Adipocyte (in vitro differentiated cells): ENCODE data around the gene BTBD6.

Source experiments
- DNase-seq: peaks from one replicate; pipeline ENCODE4 v3.0.0-alpha.2; 2015; ENCODE audit warnings: low read depth
- H3K27me3 ChIP-seq: replicated peaks from 2 replicates; pipeline ENCODE4 v1.7.0; 2013; ENCODE audit warnings: mild to moderate bottlenecking, low read length, moderate library complexity; ENCODE audit not compliant: control insufficient read depth, insufficient read depth
- H3K36me3 ChIP-seq: 2 replicates; pipeline ENCODE4 v1.7.0; 2013; ENCODE audit warnings: low read length, mild to moderate bottlenecking, moderate library complexity; ENCODE audit not compliant: control insufficient read depth, insufficient read depth, severe bottlenecking
- H3K4me1 ChIP-seq: 2 replicates; pipeline ENCODE4 v1.7.0; 2013; ENCODE audit warnings: mild to moderate bottlenecking, low read length, moderate library complexity; ENCODE audit not compliant: control insufficient read depth, insufficient read depth
- H3K4me3 ChIP-seq: 2 replicates; pipeline ENCODE4 v1.7.0; 2013; ENCODE audit warnings: mild to moderate bottlenecking, low read length, moderate library complexity
- H3K9ac ChIP-seq: 2 replicates; pipeline ENCODE4 v1.7.0; 2013; ENCODE audit warnings: mild to moderate bottlenecking, low read length, moderate library complexity
- H3K9me3 ChIP-seq: 2 replicates; pipeline ENCODE4 v1.7.0; 2013; ENCODE audit warnings: mild to moderate bottlenecking, low read length, moderate library complexity; ENCODE audit not compliant: control insufficient read depth

Gene BTBD6

GRCh38 chr14:105204931-105205672 lies 43.2 kb upstream of the BTBD6 start:
- Histone ChIP-seq H3K9me3 (no peaks in the 10 kb centered on the region), H3K4me3 (no peak overlapping the region), H3K4me1 (peaks cover 30% of the 10 kb centered on the region), H3K36me3 (peaks cover 10% of the 10 kb centered on the region), H3K9ac (peak overlapping the region; percentile 42), H3K27me3 (peaks cover 6% of the 10 kb centered on the region)
- no peak for DNase-seq

GRCh38 chr14:105205673-105206208 lies 42.6 kb upstream of the BTBD6 start:
- Histone ChIP-seq H3K4me1 (peaks cover 30% of the 10 kb centered on the region), H3K9ac (peak overlapping the region; percentile 42)
- DNase-seq: no peak

GRCh38 chr14:105206873-105207272 lies 41.5 kb upstream of the BTBD6 start:
- Histone ChIP-seq H3K9me3 (no peaks in the 10 kb centered on the region), H3K9ac (no peak overlapping the region), H3K36me3 (peaks cover 11% of the 10 kb centered on the region), H3K4me3 (no peak overlapping the region), H3K27me3 (no peaks in the 10 kb centered on the region), H3K4me1 (peaks cover 30% of the 10 kb centered on the region)
- DNase-seq: no peak

More at GRCh38 chr14:105205673-105206208, 42.6 kb upstream of the BTBD6 start:
- Histone ChIP-seq H3K36me3 (peaks cover 11% of the 10 kb centered on the region), H3K27me3 (no peaks in the 10 kb centered on the region), H3K4me3 (no peak overlapping the region), H3K9me3 (no peaks in the 10 kb centered on the region)

GRCh38 chr14:105207460-105207901 lies 40.9 kb upstream of the BTBD6 start:
- DNase-seq: no peak
- H3K27me3 ChIP-seq: no peaks in the 10 kb centered on the region
- H3K4me3 ChIP-seq: no peak overlapping the region
- peaks cover 11% of the 10 kb centered on the region for H3K36me3 ChIP-seq
- peaks cover 30% of the 10 kb centered on the region for H3K4me1 ChIP-seq
- no peak overlapping the region for H3K9ac ChIP-seq
- H3K9me3 ChIP-seq: no peaks in the 10 kb centered on the region

- Histone ChIP-seq H3K9ac (no peak overlapping the region), H3K9me3 (no peaks in the 10 kb centered on the region), H3K4me1 (peaks cover 30% of the 10 kb centered on the region), H3K36me3 (peaks cover 11% of the 10 kb centered on the region), H3K27me3 (no peaks in the 10 kb centered on the region), H3K4me3 (no peak overlapping the region)
- DNase-seq: no peak
Measured at GRCh38 chr14:105207996-105208737, 40.2 kb upstream of the BTBD6 start.

GRCh38 chr14:105208738-105209075 lies 39.6 kb upstream of the BTBD6 start:
- no peak for DNase-seq
- no peaks in the 10 kb centered on the region for H3K27me3 ChIP-seq
- no peak overlapping the region for H3K9ac ChIP-seq
- H3K9me3 ChIP-seq: no peaks in the 10 kb centered on the region
- peaks cover 11% of the 10 kb centered on the region for H3K36me3 ChIP-seq
- peaks cover 30% of the 10 kb centered on the region for H3K4me1 ChIP-seq
- no peak overlapping the region for H3K4me3 ChIP-seq

- no peak overlapping the region for H3K4me3 ChIP-seq
- H3K9me3 ChIP-seq: no peaks in the 10 kb centered on the region
- no peaks in the 10 kb centered on the region for H3K27me3 ChIP-seq
- no peak for DNase-seq
- peaks cover 28% of the 10 kb centered on the region for H3K4me1 ChIP-seq
- H3K36me3 ChIP-seq: peaks cover 11% of the 10 kb centered on the region
- no peak overlapping the region for H3K9ac ChIP-seq
Measured at GRCh38 chr14:105209091-105209490, 39.2 kb upstream of the BTBD6 start.

GRCh38 chr14:105209646-105210045 lies 38.7 kb upstream of the BTBD6 start:
- Histone ChIP-seq H3K9me3 (no peaks in the 10 kb centered on the region), H3K4me1 (peaks cover 23% of the 10 kb centered on the region), H3K27me3 (no peaks in the 10 kb centered on the region), H3K4me3 (no peak overlapping the region), H3K36me3 (peaks cover 11% of the 10 kb centered on the region), H3K9ac (no peak overlapping the region)
- DNase-seq: no peak

GRCh38 chr14:105210266-105211025 lies 37.9 kb upstream of the BTBD6 start:
- H3K27me3 ChIP-seq: no peaks in the 10 kb centered on the region
- peaks cover 15% of the 10 kb centered on the region for H3K4me1 ChIP-seq
- H3K4me3 ChIP-seq: no peak overlapping the region
- H3K9me3 ChIP-seq: no peaks in the 10 kb centered on the region
- H3K36me3 ChIP-seq: peaks cover 11% of the 10 kb centered on the region
- H3K9ac ChIP-seq: no peak overlapping the region
- DNase-seq: no peak

- Histone ChIP-seq H3K27me3 (no peaks in the 10 kb centered on the region), H3K4me1 (peaks cover 10% of the 10 kb centered on the region), H3K4me3 (no peak overlapping the region), H3K9ac (no peak overlapping the region), H3K9me3 (no peaks in the 10 kb centered on the region), H3K36me3 (peaks cover 11% of the 10 kb centered on the region)
- no peak for DNase-seq
Measured at GRCh38 chr14:105211086-105211757, 37.1 kb upstream of the BTBD6 start.
